ENCODE data around the gene INPP4B.

DNA sequence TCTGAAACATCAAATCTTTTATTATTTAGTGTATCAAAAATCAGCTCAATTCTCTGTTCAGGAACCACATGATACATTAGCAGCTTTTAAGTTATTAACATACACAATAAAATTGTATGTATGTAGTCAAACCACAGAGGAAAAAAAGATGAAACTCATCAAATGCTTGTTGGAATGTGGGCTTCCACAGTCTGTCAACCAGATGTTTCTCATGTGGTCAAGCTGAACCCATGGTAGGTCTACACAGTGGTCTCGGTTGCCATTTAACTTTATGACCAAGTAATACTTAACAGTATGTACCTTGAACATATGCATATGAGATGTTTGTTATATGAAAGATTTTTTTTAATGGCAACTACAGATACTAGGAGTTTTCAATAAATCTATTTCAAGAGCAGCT lies 781.9 kb downstream of the INPP4B start:
- TF ChIP-seq CTCF (conservative IDR thresholded peaks at IDR 0.05) = no peak
- TF ChIP-seq EZH2 (IDR thresholded peaks at IDR 0.05; ENCODE audit: low read depth) = no peak
